ENCODE measurements around the gene LAMA3. TPM values are rescaled to one million over a fixed set of nuclear protein-coding genes. Genes with fewer than 3 reads are reported as not detected.

The LAMA3 gene
- total RNA-seq, 4 donors from 2014 or later: 46.5 to 75.4 (median 57.4) TPM

- H3K4me1 ChIP-seq: no peaks in the 10 kb centered on the region
- intact Hi-C loops (cut with DNase I; ENCODE audit: low total_unique reads): no loop called here
- no peak for DNase-seq
- no peak for TF ChIP-seq POLR2A (IDR thresholded peaks at IDR 0.05)
- TF ChIP-seq CTCF (IDR thresholded peaks at IDR 0.05): no peak
- H3K4me3 ChIP-seq: no peak overlapping the region
- H3K9me3 ChIP-seq: no peaks in the 10 kb centered on the region
- no peaks in the 10 kb centered on the region for H3K27me3 ChIP-seq
- no peaks in the 10 kb centered on the region for H3K36me3 ChIP-seq
- H3K27ac ChIP-seq: no peak overlapping the region
Measured at GRCh38 chr18:23981369-23981980, 292.2 kb downstream of the LAMA3 start.

GRCh38 chr18:23982155-23983079, 293.2 kb downstream of the LAMA3 start:
- Histone ChIP-seq H3K36me3 (no peaks in the 10 kb centered on the region), H3K4me1 (no peaks in the 10 kb centered on the region), H3K27me3 (no peaks in the 10 kb centered on the region), H3K9me3 (no peaks in the 10 kb centered on the region), H3K27ac (peak overlapping the region; percentile 11 to 41), H3K4me3 (no peak overlapping the region)
- DNase-seq: peak; percentile 70 to 77
- intact Hi-C loops (cut with DNase I; ENCODE audit: low total_unique reads): no loop called here
- TF ChIP-seq POLR2A (IDR thresholded peaks at IDR 0.05) (no peak), CTCF (IDR thresholded peaks at IDR 0.05) (no peak)

- H3K27me3 ChIP-seq: no peaks in the 10 kb centered on the region
- TF ChIP-seq POLR2A (IDR thresholded peaks at IDR 0.05) (no peak), CTCF (IDR thresholded peaks at IDR 0.05) (no peak)
- no peaks in the 10 kb centered on the region for H3K4me1 ChIP-seq
- DNase-seq: no peak
- no peaks in the 10 kb centered on the region for H3K9me3 ChIP-seq
- intact Hi-C loops (cut with DNase I; ENCODE audit: low total_unique reads): no loop called here
- no peaks in the 10 kb centered on the region for H3K36me3 ChIP-seq
- no peak overlapping the region for H3K4me3 ChIP-seq
- H3K27ac ChIP-seq: no peak overlapping the region
Measured at GRCh38 chr18:23983112-23983511, 293.9 kb downstream of the LAMA3 start.

- Histone ChIP-seq H3K9me3 (no peaks in the 10 kb centered on the region), H3K36me3 (no peaks in the 10 kb centered on the region), H3K27me3 (no peaks in the 10 kb centered on the region), H3K27ac (no peak overlapping the region), H3K4me3 (no peak overlapping the region), H3K4me1 (no peaks in the 10 kb centered on the region)
- DNase-seq: no peak
- intact Hi-C loops (cut with DNase I; ENCODE audit: low total_unique reads): no loop called here
- TF ChIP-seq POLR2A (IDR thresholded peaks at IDR 0.05) (no peak), CTCF (IDR thresholded peaks at IDR 0.05) (no peak)
Measured at GRCh38 chr18:23986600-23987359, 297.5 kb downstream of the LAMA3 start.
